HL-60 (cell line): Measurements from ENCODE around the gene KIF23.
"Not testable (repeated sequence)": the region's sequence is repeated elsewhere in the genome, so short reads cannot be mapped to it uniquely, and the experiment has no call there.

ENCODE experiments used
- CTCF ChIP-seq: IDR thresholded peaks from one replicate; pipeline ENCODE4 v1.5.1; 2011; ENCODE audit warnings: low read length, control low read depth, inconsistent platforms; ENCODE audit not compliant: insufficient read depth
- GABPA ChIP-seq: IDR thresholded peaks from 2 replicates; pipeline ENCODE4 v1.6.1; 2012; ENCODE audit warnings: low read depth
- SPI1 ChIP-seq: IDR thresholded peaks from 2 replicates; pipeline ENCODE4 v1.6.1; 2012; ENCODE audit warnings: low read depth, mild to moderate bottlenecking, borderline replicate concordance

GRCh38 chr15:69450221-69450620 lies 36.1 kb downstream of the KIF23 start:
- not testable (repeated sequence) for TF ChIP-seq CTCF, GABPA, SPI1
